WTC11 (cell line): Measurements from ENCODE around the gene MARCHF4. TPM values are rescaled to one million over a fixed set of nuclear protein-coding genes. Genes with fewer than 3 reads are reported as not detected.

ENCODE experiments used
- ATF1 ChIP-seq: sonication (generic); formaldehyde crosslinking; IDR thresholded peaks from 2 replicates; pipeline ENCODE4 v1.8.1; 2023; ENCODE audit warnings: mild to moderate bottlenecking, moderate library complexity, missing genetic modification reagents
- CBFB ChIP-seq: sonication (generic); formaldehyde crosslinking; IDR thresholded peaks from 2 replicates; pipeline ENCODE4 v1.8.1; 2022; ENCODE audit warnings: mild to moderate bottlenecking, low read depth, missing genetic modification reagents
- CREM ChIP-seq: sonication (generic); formaldehyde crosslinking; IDR thresholded peaks from 2 replicates; pipeline ENCODE4 v1.8.1; 2022; ENCODE audit warnings: mild to moderate bottlenecking, missing genetic modification reagents, moderate library complexity
- JAZF1 ChIP-seq: fragments of 250-450 bp; sonication (Bioruptor Pico); IDR thresholded peaks from 2 replicates; pipeline ENCODE4 v1.9.0; 2021; ENCODE audit warnings: moderate library complexity, mild to moderate bottlenecking, inconsistent platforms
- JUN ChIP-seq: sonication (generic); formaldehyde crosslinking; IDR thresholded peaks from 2 replicates; pipeline ENCODE4 v1.8.0; 2023; ENCODE audit warnings: mild to moderate bottlenecking, missing genetic modification reagents
- NFATC4 ChIP-seq: fragments of 250-450 bp; sonication (Bioruptor Pico); IDR thresholded peaks from 2 replicates; pipeline ENCODE4 v1.9.0; 2021; ENCODE audit warnings: mild to moderate bottlenecking
- NFE2L1 ChIP-seq: sonication (generic); formaldehyde crosslinking; IDR thresholded peaks from 2 replicates; pipeline ENCODE4 v1.8.1; 2023; ENCODE audit warnings: missing genetic modification reagents
- OVOL2 ChIP-seq: fragments of 250-450 bp; sonication (Bioruptor Pico); IDR thresholded peaks from 2 replicates; pipeline ENCODE4 v1.9.0; 2021; ENCODE audit warnings: mild to moderate bottlenecking, borderline replicate concordance
- RORB ChIP-seq: fragments of 250-450 bp; sonication (Bioruptor Pico); IDR thresholded peaks from 2 replicates; pipeline ENCODE4 v1.9.0; 2021; ENCODE audit warnings: mild to moderate bottlenecking
- SP1 ChIP-seq: sonication (generic); formaldehyde crosslinking; conservative IDR thresholded peaks from 2 replicates; pipeline ENCODE4 v1.8.1; 2022; ENCODE audit warnings: missing genetic modification reagents
- TEAD1 ChIP-seq: sonication (generic); formaldehyde crosslinking; IDR thresholded peaks from 2 replicates; pipeline ENCODE4 v1.8.0; 2022; ENCODE audit warnings: mild to moderate bottlenecking, missing genetic modification reagents
- ZBTB21 ChIP-seq: sonication (generic); formaldehyde crosslinking; IDR thresholded peaks from 2 replicates; pipeline ENCODE4 v1.8.1; 2023; ENCODE audit warnings: mild to moderate bottlenecking, missing genetic modification reagents, borderline replicate concordance
- ZNF138 ChIP-seq: sonication (generic); formaldehyde crosslinking; conservative IDR thresholded peaks from 2 replicates; pipeline ENCODE4 v1.8.1; 2022; ENCODE audit warnings: mild to moderate bottlenecking, moderate library complexity, missing genetic modification reagents
- ZNF396 ChIP-seq: fragments of 250-450 bp; sonication (Bioruptor Pico); IDR thresholded peaks from 2 replicates; pipeline ENCODE4 v1.8.0; 2021; ENCODE audit warnings: mild to moderate bottlenecking, moderate library complexity, borderline replicate concordance
- ZNF423 ChIP-seq: fragments of 250-450 bp; sonication (Bioruptor Pico); IDR thresholded peaks from 2 replicates; pipeline ENCODE4 v2.1.2; 2022; ENCODE audit warnings: mild to moderate bottlenecking, moderate library complexity
- total RNA-seq: library from RNA; stranded (reverse); gene quantifications from 3 replicates; pipeline ENCODE4 v1.2.3, GENCODE V29; 2021
- TF ChIP-seq, protein P1 (sequence below): fragments of 250-450 bp; sonication (Bioruptor Pico); IDR thresholded peaks from 2 replicates; pipeline ENCODE4 v1.9.0; 2021; ENCODE audit warnings: mild to moderate bottlenecking
- TF ChIP-seq, protein P2 (sequence below): fragments of 250-450 bp; sonication (Bioruptor Pico); IDR thresholded peaks from 2 replicates; pipeline ENCODE4 v1.9.0; 2021; ENCODE audit warnings: moderate library complexity, mild to moderate bottlenecking, inconsistent platforms, borderline replicate concordance
- TF ChIP-seq, protein P3 (sequence below): sonication (generic); formaldehyde crosslinking; IDR thresholded peaks from 2 replicates; pipeline ENCODE4 v1.8.0; 2022; ENCODE audit warnings: missing genetic modification reagents
- TF ChIP-seq, protein P4 (sequence below): sonication (generic); formaldehyde crosslinking; IDR thresholded peaks from 2 replicates; pipeline ENCODE4 v1.8.1; 2023; ENCODE audit warnings: mild to moderate bottlenecking, moderate library complexity, missing genetic modification reagents
- TF ChIP-seq, protein P5 (sequence below): fragments of 250-450 bp; sonication (Bioruptor Pico); IDR thresholded peaks from 2 replicates; pipeline ENCODE4 v2.1.2; 2022; ENCODE audit warnings: mild to moderate bottlenecking, moderate library complexity
- TF ChIP-seq, protein P6 (sequence below): sonication (generic); formaldehyde crosslinking; IDR thresholded peaks from 2 replicates; pipeline ENCODE4 v1.8.1; 2023; ENCODE audit warnings: mild to moderate bottlenecking, missing genetic modification reagents, moderate library complexity
- TF ChIP-seq, protein P7 (sequence below): sonication (generic); formaldehyde crosslinking; IDR thresholded peaks from 2 replicates; pipeline ENCODE4 v1.8.1; 2023; ENCODE audit warnings: mild to moderate bottlenecking, missing genetic modification reagents, moderate library complexity
- TF ChIP-seq, protein P8 (sequence below): fragments of 250-450 bp; sonication (Bioruptor Pico); IDR thresholded peaks from 2 replicates; pipeline ENCODE4 v1.9.0; 2021; ENCODE audit warnings: mild to moderate bottlenecking
- TF ChIP-seq, protein P9 (sequence below): sonication (generic); formaldehyde crosslinking; IDR thresholded peaks from 2 replicates; pipeline ENCODE4 v1.8.1; 2022; ENCODE audit warnings: missing genetic modification reagents, borderline replicate concordance

The MARCHF4 gene
- total RNA-seq, 1 experiment from 2014 or later = 2.6 TPM

DNA sequence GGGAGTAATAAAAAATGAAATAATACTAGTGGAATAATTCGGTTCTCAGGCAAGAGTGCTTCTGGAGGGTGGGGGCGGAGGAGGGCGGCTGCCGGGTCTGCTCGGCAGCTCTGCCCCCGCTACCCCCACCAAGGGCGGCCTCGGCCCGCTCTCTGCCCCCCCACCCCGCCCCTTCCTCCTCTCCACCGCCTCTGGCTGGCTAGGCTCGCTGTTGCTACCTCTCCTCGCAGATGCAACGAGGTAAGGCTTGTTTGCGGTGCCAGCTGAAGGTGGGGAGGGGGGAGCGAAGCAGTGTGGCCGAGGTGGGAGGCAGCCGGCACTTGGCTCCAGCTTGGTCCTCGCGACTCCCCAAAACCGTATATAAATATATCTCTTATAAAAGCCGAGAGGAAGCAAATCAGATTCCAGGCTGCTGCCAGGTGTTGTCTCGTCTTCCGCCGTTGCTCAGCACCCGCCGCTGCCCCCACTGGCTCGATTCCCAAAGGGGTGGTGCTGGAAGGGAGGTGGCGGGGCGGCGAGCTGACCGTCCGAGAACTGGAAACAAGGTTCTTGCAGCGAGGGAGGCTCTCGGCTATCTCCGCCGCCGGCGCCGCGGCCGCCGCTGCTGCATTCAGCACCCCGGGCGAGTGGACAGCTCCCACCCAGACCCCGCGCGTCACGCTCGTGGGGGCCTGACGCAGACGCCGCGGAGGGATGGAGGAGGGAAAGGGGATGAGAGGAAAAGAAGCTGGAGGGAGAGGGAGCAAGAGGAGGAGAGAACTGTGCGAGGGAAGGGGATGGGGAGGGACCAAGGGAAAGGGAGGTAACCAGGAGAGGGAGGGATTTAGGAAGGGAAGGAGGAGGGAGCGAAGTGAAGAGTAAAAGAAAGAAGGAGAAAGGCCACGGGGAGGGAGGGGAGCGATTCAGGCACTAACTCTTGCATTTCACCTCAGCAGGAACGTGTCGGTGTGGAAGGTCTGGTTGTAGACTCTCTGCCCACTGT, at the start of gene MARCHF4 (continued):
- TF ChIP-seq, protein P1, sequence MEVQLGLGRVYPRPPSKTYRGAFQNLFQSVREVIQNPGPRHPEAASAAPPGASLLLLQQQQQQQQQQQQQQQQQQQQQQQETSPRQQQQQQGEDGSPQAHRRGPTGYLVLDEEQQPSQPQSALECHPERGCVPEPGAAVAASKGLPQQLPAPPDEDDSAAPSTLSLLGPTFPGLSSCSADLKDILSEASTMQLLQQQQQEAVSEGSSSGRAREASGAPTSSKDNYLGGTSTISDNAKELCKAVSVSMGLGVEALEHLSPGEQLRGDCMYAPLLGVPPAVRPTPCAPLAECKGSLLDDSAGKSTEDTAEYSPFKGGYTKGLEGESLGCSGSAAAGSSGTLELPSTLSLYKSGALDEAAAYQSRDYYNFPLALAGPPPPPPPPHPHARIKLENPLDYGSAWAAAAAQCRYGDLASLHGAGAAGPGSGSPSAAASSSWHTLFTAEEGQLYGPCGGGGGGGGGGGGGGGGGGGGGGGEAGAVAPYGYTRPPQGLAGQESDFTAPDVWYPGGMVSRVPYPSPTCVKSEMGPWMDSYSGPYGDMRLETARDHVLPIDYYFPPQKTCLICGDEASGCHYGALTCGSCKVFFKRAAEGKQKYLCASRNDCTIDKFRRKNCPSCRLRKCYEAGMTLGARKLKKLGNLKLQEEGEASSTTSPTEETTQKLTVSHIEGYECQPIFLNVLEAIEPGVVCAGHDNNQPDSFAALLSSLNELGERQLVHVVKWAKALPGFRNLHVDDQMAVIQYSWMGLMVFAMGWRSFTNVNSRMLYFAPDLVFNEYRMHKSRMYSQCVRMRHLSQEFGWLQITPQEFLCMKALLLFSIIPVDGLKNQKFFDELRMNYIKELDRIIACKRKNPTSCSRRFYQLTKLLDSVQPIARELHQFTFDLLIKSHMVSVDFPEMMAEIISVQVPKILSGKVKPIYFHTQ (CRISPR knock-in tag) = no peak
- TF ChIP-seq ZNF423 (CRISPR knock-in tag) (0 out of 2 replicates have a peak, but pooled peaks have one; percentile 33), JUN (CRISPR knock-in tag) (peak; percentile 97), NFE2L1 (peak; percentile 96), OVOL2 (CRISPR knock-in tag) (no peak), ATF1 (CRISPR knock-in tag) (peak; percentile 76; the same call in 1 of the 2 replicates), ZNF138 (peak; percentile 90), TEAD1 (CRISPR knock-in tag) (peak; percentile 98), NFATC4 (CRISPR knock-in tag) (no peak), SP1 (CRISPR knock-in tag) (peak; percentile 92), JAZF1 (CRISPR knock-in tag) (no peak), RORB (CRISPR knock-in tag) (no peak), CREM (peak; percentile 90), ZNF396 (CRISPR knock-in tag) (peak; percentile 46; the same call in 1 of the 2 replicates), ZBTB21 (peak; percentile 93), CBFB (CRISPR knock-in tag) (peak; percentile 96)
- TF ChIP-seq, protein P2, sequence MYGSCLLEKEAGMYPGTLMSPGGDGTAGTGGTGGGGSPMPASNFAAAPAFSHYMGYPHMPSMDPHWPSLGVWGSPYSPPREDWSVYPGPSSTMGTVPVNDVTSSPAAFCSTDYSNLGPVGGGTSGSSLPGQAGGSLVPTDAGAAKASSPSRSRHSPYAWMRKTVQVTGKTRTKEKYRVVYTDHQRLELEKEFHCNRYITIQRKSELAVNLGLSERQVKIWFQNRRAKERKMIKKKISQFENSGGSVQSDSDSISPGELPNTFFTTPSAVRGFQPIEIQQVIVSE = no peak
- TF ChIP-seq, protein P3, sequence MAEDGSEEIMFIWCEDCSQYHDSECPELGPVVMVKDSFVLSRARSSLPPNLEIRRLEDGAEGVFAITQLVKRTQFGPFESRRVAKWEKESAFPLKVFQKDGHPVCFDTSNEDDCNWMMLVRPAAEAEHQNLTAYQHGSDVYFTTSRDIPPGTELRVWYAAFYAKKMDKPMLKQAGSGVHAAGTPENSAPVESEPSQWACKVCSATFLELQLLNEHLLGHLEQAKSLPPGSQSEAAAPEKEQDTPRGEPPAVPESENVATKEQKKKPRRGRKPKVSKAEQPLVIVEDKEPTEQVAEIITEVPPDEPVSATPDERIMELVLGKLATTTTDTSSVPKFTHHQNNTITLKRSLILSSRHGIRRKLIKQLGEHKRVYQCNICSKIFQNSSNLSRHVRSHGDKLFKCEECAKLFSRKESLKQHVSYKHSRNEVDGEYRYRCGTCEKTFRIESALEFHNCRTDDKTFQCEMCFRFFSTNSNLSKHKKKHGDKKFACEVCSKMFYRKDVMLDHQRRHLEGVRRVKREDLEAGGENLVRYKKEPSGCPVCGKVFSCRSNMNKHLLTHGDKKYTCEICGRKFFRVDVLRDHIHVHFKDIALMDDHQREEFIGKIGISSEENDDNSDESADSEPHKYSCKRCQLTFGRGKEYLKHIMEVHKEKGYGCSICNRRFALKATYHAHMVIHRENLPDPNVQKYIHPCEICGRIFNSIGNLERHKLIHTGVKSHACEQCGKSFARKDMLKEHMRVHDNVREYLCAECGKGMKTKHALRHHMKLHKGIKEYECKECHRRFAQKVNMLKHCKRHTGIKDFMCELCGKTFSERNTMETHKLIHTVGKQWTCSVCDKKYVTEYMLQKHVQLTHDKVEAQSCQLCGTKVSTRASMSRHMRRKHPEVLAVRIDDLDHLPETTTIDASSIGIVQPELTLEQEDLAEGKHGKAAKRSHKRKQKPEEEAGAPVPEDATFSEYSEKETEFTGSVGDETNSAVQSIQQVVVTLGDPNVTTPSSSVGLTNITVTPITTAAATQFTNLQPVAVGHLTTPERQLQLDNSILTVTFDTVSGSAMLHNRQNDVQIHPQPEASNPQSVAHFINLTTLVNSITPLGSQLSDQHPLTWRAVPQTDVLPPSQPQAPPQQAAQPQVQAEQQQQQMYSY (CRISPR knock-in tag) = no peak
- TF ChIP-seq, protein P4, sequence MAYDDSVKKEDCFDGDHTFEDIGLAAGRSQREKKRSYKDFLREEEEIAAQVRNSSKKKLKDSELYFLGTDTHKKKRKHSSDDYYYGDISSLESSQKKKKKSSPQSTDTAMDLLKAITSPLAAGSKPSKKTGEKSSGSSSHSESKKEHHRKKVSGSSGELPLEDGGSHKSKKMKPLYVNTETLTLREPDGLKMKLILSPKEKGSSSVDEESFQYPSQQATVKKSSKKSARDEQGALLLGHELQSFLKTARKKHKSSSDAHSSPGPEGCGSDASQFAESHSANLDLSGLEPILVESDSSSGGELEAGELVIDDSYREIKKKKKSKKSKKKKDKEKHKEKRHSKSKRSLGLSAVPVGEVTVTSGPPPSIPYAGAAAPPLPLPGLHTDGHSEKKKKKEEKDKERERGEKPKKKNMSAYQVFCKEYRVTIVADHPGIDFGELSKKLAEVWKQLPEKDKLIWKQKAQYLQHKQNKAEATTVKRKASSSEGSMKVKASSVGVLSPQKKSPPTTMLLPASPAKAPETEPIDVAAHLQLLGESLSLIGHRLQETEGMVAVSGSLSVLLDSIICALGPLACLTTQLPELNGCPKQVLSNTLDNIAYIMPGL = peak; percentile 80
- TF ChIP-seq, protein P5, sequence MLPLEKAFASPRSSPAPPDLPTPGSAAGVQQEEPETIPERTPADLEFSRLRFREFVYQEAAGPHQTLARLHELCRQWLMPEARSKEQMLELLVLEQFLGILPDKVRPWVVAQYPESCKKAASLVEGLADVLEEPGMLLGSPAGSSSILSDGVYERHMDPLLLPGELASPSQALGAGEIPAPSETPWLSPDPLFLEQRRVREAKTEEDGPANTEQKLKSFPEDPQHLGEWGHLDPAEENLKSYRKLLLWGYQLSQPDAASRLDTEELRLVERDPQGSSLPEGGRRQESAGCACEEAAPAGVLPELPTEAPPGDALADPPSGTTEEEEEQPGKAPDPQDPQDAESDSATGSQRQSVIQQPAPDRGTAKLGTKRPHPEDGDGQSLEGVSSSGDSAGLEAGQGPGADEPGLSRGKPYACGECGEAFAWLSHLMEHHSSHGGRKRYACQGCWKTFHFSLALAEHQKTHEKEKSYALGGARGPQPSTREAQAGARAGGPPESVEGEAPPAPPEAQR (CRISPR knock-in tag) = peak; percentile 92
- TF ChIP-seq, protein P6, sequence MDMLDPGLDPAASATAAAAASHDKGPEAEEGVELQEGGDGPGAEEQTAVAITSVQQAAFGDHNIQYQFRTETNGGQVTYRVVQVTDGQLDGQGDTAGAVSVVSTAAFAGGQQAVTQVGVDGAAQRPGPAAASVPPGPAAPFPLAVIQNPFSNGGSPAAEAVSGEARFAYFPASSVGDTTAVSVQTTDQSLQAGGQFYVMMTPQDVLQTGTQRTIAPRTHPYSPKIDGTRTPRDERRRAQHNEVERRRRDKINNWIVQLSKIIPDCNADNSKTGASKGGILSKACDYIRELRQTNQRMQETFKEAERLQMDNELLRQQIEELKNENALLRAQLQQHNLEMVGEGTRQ (CRISPR knock-in tag) = peak; percentile 46
- TF ChIP-seq, protein P7, sequence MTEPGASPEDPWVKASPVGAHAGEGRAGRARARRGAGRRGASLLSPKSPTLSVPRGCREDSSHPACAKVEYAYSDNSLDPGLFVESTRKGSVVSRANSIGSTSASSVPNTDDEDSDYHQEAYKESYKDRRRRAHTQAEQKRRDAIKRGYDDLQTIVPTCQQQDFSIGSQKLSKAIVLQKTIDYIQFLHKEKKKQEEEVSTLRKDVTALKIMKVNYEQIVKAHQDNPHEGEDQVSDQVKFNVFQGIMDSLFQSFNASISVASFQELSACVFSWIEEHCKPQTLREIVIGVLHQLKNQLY = peak; percentile 95; the same call in 1 of the 2 replicates
- TF ChIP-seq, protein P8, sequence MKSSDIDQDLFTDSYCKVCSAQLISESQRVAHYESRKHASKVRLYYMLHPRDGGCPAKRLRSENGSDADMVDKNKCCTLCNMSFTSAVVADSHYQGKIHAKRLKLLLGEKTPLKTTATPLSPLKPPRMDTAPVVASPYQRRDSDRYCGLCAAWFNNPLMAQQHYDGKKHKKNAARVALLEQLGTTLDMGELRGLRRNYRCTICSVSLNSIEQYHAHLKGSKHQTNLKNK (CRISPR knock-in tag) = no peak
- TF ChIP-seq, protein P9, sequence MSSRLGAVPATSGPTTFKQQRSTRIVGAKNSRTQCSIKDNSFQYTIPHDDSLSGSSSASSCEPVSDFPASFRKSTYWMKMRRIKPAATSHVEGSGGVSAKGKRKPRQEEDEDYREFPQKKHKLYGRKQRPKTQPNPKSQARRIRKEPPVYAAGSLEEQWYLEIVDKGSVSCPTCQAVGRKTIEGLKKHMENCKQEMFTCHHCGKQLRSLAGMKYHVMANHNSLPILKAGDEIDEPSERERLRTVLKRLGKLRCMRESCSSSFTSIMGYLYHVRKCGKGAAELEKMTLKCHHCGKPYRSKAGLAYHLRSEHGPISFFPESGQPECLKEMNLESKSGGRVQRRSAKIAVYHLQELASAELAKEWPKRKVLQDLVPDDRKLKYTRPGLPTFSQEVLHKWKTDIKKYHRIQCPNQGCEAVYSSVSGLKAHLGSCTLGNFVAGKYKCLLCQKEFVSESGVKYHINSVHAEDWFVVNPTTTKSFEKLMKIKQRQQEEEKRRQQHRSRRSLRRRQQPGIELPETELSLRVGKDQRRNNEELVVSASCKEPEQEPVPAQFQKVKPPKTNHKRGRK = no peak; the same call in 1 of the 2 replicates
